DOHH2 (cell line): ENCODE results near the gene TRPV6.

Experiments used
- H3F3A ChIP-seq: fragments of 200-600 bp; sonication (generic), shearing (Covaris generic); 2 replicates; pipeline ENCODE4 v1.6.0; 2016; ENCODE audit warnings: antibody characterized with exemption, mild to moderate bottlenecking; ENCODE audit not compliant: control insufficient read depth, insufficient read depth
- H3K27ac ChIP-seq: fragments of 200-600 bp; sonication (generic); 2 replicates; pipeline ENCODE4 v1.5.1; 2014; ENCODE audit warnings: low read depth, mild to moderate bottlenecking, low read length, moderate library complexity
- H3K27me3 ChIP-seq: fragments of 200-600 bp; sonication (generic); 2 replicates; pipeline ENCODE4 v1.6.1; 2014; ENCODE audit warnings: mild to moderate bottlenecking, low read length, mixed read lengths; ENCODE audit not compliant: control insufficient read depth
- H3K36me3 ChIP-seq: fragments of 200-600 bp; sonication (generic); 2 replicates; pipeline ENCODE4 v1.6.1; 2014; ENCODE audit warnings: mild to moderate bottlenecking, low read length, moderate library complexity, mixed read lengths; ENCODE audit not compliant: control insufficient read depth
- H3K4me1 ChIP-seq: fragments of 200-600 bp; sonication (generic); 2 replicates; pipeline ENCODE4 v1.6.1; 2014; ENCODE audit warnings: mild to moderate bottlenecking, low read length, mixed read lengths; ENCODE audit not compliant: control insufficient read depth
- H3K4me2 ChIP-seq: fragments of 200-600 bp; sonication (generic); 2 replicates; pipeline ENCODE4 v1.6.0; 2014; ENCODE audit warnings: mild to moderate bottlenecking, low read length, moderate library complexity
- H3K4me3 ChIP-seq: fragments of 200-600 bp; sonication (generic); 2 replicates; pipeline ENCODE4 v1.5.1; 2014; ENCODE audit warnings: mild to moderate bottlenecking, low read length, mixed read lengths
- H3K79me2 ChIP-seq: fragments of 200-600 bp; sonication (generic); 2 replicates; pipeline ENCODE4 v1.6.1; 2014; ENCODE audit warnings: mild to moderate bottlenecking, low read length, mixed read lengths; ENCODE audit not compliant: control insufficient read depth
- H3K9me2 ChIP-seq: fragments of 200-600 bp; sonication (generic); replicated peaks from 2 replicates; pipeline ENCODE4 v1.6.1; 2014; ENCODE audit warnings: mild to moderate bottlenecking, low read length, mixed read lengths; ENCODE audit not compliant: control insufficient read depth
- H3K9me3 ChIP-seq: fragments of 200-600 bp; sonication (generic); 2 replicates; pipeline ENCODE4 v1.6.1; 2014; ENCODE audit warnings: antibody characterized with exemption, low read length, mixed read lengths; ENCODE audit not compliant: control insufficient read depth, insufficient read depth
- H4K20me1 ChIP-seq: fragments of 200-600 bp; sonication (generic); 2 replicates; pipeline ENCODE4 v1.6.0; 2014; ENCODE audit warnings: low read depth, mild to moderate bottlenecking, antibody characterized with exemption, low read length, moderate library complexity; ENCODE audit not compliant: control insufficient read depth, insufficient read depth
- EZH2phosphoT487 ChIP-seq: fragments of 200-600 bp; sonication (generic); IDR thresholded peaks from 2 replicates; pipeline ENCODE4 v1.6.1; 2017; ENCODE audit warnings: borderline replicate concordance, mild to moderate bottlenecking, antibody characterized with exemption, low read length, moderate library complexity, mixed read lengths
- TF ChIP-seq, protein P1 (sequence below): fragments of 200-600 bp; sonication (generic); IDR thresholded peaks from one replicate; pipeline ENCODE4 v1.5.1; 2014; ENCODE audit warnings: antibody characterized with exemption, mild to moderate bottlenecking, low read depth, low read length; ENCODE audit not compliant: poor library complexity, severe bottlenecking

Gene TRPV6

DNA sequence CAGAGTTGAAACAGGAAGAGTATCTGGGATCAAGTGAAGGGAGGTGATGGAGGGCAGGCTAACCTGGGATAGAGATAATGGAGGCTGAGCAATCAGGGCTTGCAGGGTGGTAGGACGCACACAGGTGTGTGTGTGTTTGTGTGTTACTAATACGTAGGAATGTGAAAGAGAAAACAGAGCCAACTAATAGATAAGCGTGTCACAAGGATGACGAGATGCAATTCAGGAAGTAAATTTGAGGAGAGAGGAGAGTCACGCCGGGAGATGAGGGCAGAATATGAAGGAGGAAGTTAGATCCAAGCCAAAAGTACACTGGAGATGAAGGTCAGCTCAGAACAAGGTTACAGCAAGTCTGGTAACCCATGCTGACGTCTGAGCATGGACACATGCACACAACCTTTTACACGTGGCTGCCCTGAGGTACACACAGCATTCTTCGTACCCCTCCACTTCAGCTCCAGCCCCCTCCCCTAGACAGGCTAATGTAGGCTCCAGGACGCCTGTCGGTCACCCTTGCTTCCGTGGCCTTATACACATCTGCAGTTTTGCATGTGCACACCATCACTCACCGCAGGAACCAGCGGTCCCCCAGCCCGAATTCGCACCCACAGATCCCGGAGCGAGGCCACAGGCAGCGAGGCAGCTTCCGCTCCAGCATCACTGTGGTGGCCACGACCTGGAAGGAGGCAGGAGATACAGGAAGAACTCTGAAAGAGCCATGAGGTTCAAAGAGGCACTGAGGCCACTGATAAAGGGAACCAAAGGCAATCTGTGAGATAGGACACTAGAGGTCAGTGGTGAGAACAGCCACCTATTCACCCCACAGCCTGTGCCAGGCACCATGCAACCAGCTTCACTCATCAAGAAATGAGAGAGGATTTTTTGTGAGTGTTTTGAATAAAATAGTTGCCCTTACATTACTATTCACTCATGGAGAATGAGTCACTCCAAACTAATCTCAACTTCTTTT, 23.7 kb upstream of the TRPV6 start:
- no peaks in the 10 kb centered on the region for H3K4me1 ChIP-seq
- H3K9me2 ChIP-seq: no peaks in the 10 kb centered on the region
- no peaks in the 10 kb centered on the region for H3K36me3 ChIP-seq
- TF ChIP-seq EZH2phosphoT487: no peak
- TF ChIP-seq, protein P1, sequence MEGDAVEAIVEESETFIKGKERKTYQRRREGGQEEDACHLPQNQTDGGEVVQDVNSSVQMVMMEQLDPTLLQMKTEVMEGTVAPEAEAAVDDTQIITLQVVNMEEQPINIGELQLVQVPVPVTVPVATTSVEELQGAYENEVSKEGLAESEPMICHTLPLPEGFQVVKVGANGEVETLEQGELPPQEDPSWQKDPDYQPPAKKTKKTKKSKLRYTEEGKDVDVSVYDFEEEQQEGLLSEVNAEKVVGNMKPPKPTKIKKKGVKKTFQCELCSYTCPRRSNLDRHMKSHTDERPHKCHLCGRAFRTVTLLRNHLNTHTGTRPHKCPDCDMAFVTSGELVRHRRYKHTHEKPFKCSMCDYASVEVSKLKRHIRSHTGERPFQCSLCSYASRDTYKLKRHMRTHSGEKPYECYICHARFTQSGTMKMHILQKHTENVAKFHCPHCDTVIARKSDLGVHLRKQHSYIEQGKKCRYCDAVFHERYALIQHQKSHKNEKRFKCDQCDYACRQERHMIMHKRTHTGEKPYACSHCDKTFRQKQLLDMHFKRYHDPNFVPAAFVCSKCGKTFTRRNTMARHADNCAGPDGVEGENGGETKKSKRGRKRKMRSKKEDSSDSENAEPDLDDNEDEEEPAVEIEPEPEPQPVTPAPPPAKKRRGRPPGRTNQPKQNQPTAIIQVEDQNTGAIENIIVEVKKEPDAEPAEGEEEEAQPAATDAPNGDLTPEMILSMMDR: peak; percentile 67
- peaks cover 5% of the 10 kb centered on the region for H3K9me3 ChIP-seq
- H4K20me1 ChIP-seq: no peaks in the 10 kb centered on the region
- H3K4me2 ChIP-seq: no peak overlapping the region
- H3K27ac ChIP-seq: no peak overlapping the region
- peaks cover 42% of the 10 kb centered on the region for H3K27me3 ChIP-seq
- no peaks in the 10 kb centered on the region for H3K79me2 ChIP-seq
- H3K4me3 ChIP-seq: no peak overlapping the region
- no peaks in the 10 kb centered on the region for H3F3A ChIP-seq

DNA sequence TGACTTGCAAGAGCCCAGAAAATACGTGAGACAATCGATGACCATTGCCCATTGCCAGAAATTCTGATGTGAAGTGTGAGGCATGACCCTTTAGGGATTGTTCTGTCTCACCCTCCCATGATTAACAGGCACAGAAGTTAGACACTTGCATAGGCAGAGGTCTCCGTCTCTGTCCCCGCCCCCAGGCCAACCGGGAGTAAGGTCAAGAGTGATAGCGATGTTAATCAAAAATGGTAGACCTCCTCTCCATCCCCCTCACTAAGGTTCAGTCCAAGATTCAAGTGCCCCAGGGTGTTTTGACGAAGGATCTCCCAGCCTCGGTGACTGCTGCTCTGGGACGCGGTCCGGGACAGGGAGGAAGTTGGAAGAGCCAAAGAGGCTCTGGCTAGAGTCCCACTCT, 22.7 kb upstream of the TRPV6 start:
- Histone ChIP-seq H3K4me1 (no peaks in the 10 kb centered on the region), H3K27me3 (peaks cover 34% of the 10 kb centered on the region), H3K79me2 (no peaks in the 10 kb centered on the region), H3K9me3 (peaks cover 5% of the 10 kb centered on the region), H3K4me2 (no peak overlapping the region), H3K27ac (no peak overlapping the region), H4K20me1 (no peaks in the 10 kb centered on the region), H3K9me2 (no peaks in the 10 kb centered on the region), H3K4me3 (no peak overlapping the region), H3K36me3 (no peaks in the 10 kb centered on the region), H3F3A (no peaks in the 10 kb centered on the region)
- TF ChIP-seq, protein P1: no peak
- TF ChIP-seq EZH2phosphoT487: no peak

GRCh38 chr7:142906643-142907042, 21.1 kb upstream of the TRPV6 start:
- Histone ChIP-seq H3K4me3 (no peak overlapping the region), H3K27ac (no peak overlapping the region), H3K9me3 (peaks cover 5% of the 10 kb centered on the region), H3F3A (no peaks in the 10 kb centered on the region), H4K20me1 (no peaks in the 10 kb centered on the region), H3K79me2 (no peaks in the 10 kb centered on the region), H3K4me2 (no peak overlapping the region), H3K36me3 (no peaks in the 10 kb centered on the region), H3K9me2 (no peaks in the 10 kb centered on the region), H3K4me1 (no peaks in the 10 kb centered on the region), H3K27me3 (peaks cover 26% of the 10 kb centered on the region)
- TF ChIP-seq, protein P1: no peak
- no peak for TF ChIP-seq EZH2phosphoT487
